IPS-15b (cell line): ENCODE data around the gene FSTL4.

Source experiments
- H3K27me3 ChIP-seq: one replicate; pipeline ENCODE4 v1.6.1; 2013; ENCODE audit warnings: low read length; ENCODE audit not compliant: control insufficient read depth, insufficient read depth
- H3K36me3 ChIP-seq: one replicate; pipeline ENCODE4 v1.6.1; 2013; ENCODE audit warnings: low read length; ENCODE audit not compliant: control insufficient read depth, insufficient read depth
- H3K4me1 ChIP-seq: one replicate; pipeline ENCODE4 v1.6.1; 2013; ENCODE audit warnings: mild to moderate bottlenecking, low read length; ENCODE audit not compliant: control insufficient read depth, insufficient read depth
- H3K4me3 ChIP-seq: one replicate; pipeline ENCODE4 v1.5.1; 2013; ENCODE audit warnings: low read depth, low read length
- H3K9ac ChIP-seq: one replicate; pipeline ENCODE4 v1.6.1; 2013; ENCODE audit warnings: low read depth, mild to moderate bottlenecking, low read length
- H3K9me3 ChIP-seq: one replicate; pipeline ENCODE4 v1.6.1; 2013; ENCODE audit warnings: mild to moderate bottlenecking, low read length; ENCODE audit not compliant: control insufficient read depth, insufficient read depth

FSTL4 gene

GRCh38 chr5:133372293-133372937 lies 239.9 kb downstream of the FSTL4 start:
- Histone ChIP-seq H3K27me3 (no peaks in the 10 kb centered on the region), H3K9me3 (peaks cover 6% of the 10 kb centered on the region), H3K9ac (no peak overlapping the region), H3K4me1 (peaks cover 2% of the 10 kb centered on the region), H3K36me3 (no peaks in the 10 kb centered on the region), H3K4me3 (no peak overlapping the region)

GRCh38 chr5:133371371-133372155 lies 240.8 kb downstream of the FSTL4 start:
- H3K9me3 ChIP-seq, result no peaks in the 10 kb centered on the region
- no peaks in the 10 kb centered on the region for H3K36me3 ChIP-seq
- H3K4me3 ChIP-seq, result no peak overlapping the region
- H3K4me1 ChIP-seq, result peaks cover 2% of the 10 kb centered on the region
- no peak overlapping the region for H3K9ac ChIP-seq
- no peaks in the 10 kb centered on the region for H3K27me3 ChIP-seq

- H3K4me1 ChIP-seq, result peaks cover 2% of the 10 kb centered on the region
- H3K9ac ChIP-seq, result no peak overlapping the region
- no peak overlapping the region for H3K4me3 ChIP-seq
- H3K27me3 ChIP-seq, result no peaks in the 10 kb centered on the region
- H3K9me3 ChIP-seq, result no peaks in the 10 kb centered on the region
- H3K36me3 ChIP-seq, result no peaks in the 10 kb centered on the region
Measured at GRCh38 chr5:133370904-133371303, 241.4 kb downstream of the FSTL4 start.

- H3K9ac ChIP-seq, result no peak overlapping the region
- H3K4me1 ChIP-seq, result peaks cover 2% of the 10 kb centered on the region
- H3K4me3 ChIP-seq, result no peak overlapping the region
- H3K9me3 ChIP-seq, result no peaks in the 10 kb centered on the region
- H3K27me3 ChIP-seq, result no peaks in the 10 kb centered on the region
- H3K36me3 ChIP-seq, result no peaks in the 10 kb centered on the region
Measured at GRCh38 chr5:133370036-133370831, 242.1 kb downstream of the FSTL4 start.

- Histone ChIP-seq H3K9ac (no peak overlapping the region), H3K36me3 (no peaks in the 10 kb centered on the region), H3K4me3 (no peak overlapping the region), H3K27me3 (no peaks in the 10 kb centered on the region), H3K4me1 (peaks cover 9% of the 10 kb centered on the region), H3K9me3 (no peaks in the 10 kb centered on the region)
Measured at GRCh38 chr5:133368916-133369783, 243.2 kb downstream of the FSTL4 start.

GRCh38 chr5:133367984-133368383 lies 244.4 kb downstream of the FSTL4 start:
- peaks cover 9% of the 10 kb centered on the region for H3K4me1 ChIP-seq
- H3K9ac ChIP-seq, result no peak overlapping the region
- no peaks in the 10 kb centered on the region for H3K36me3 ChIP-seq
- no peak overlapping the region for H3K4me3 ChIP-seq
- no peaks in the 10 kb centered on the region for H3K9me3 ChIP-seq
- no peaks in the 10 kb centered on the region for H3K27me3 ChIP-seq

GRCh38 chr5:133367071-133367786 lies 245.1 kb downstream of the FSTL4 start:
- H3K9ac ChIP-seq, result no peak overlapping the region
- no peak overlapping the region for H3K4me3 ChIP-seq
- no peaks in the 10 kb centered on the region for H3K9me3 ChIP-seq
- no peaks in the 10 kb centered on the region for H3K36me3 ChIP-seq
- H3K4me1 ChIP-seq, result peaks cover 7% of the 10 kb centered on the region
- no peaks in the 10 kb centered on the region for H3K27me3 ChIP-seq

- Histone ChIP-seq H3K9ac (no peak overlapping the region), H3K4me3 (no peak overlapping the region), H3K27me3 (no peaks in the 10 kb centered on the region), H3K9me3 (no peaks in the 10 kb centered on the region), H3K36me3 (no peaks in the 10 kb centered on the region), H3K4me1 (peaks cover 7% of the 10 kb centered on the region)
Measured at GRCh38 chr5:133366438-133366837, 245.9 kb downstream of the FSTL4 start.

GRCh38 chr5:133365738-133366137 lies 246.6 kb downstream of the FSTL4 start:
- H3K9me3 ChIP-seq, result no peaks in the 10 kb centered on the region
- no peak overlapping the region for H3K9ac ChIP-seq
- no peaks in the 10 kb centered on the region for H3K36me3 ChIP-seq
- H3K4me3 ChIP-seq, result no peak overlapping the region
- no peaks in the 10 kb centered on the region for H3K27me3 ChIP-seq
- H3K4me1 ChIP-seq, result peaks cover 10% of the 10 kb centered on the region

- H3K4me3 ChIP-seq, result no peak overlapping the region
- H3K36me3 ChIP-seq, result no peaks in the 10 kb centered on the region
- no peak overlapping the region for H3K9ac ChIP-seq
- H3K27me3 ChIP-seq, result no peaks in the 10 kb centered on the region
- H3K4me1 ChIP-seq, result peaks cover 10% of the 10 kb centered on the region
- no peaks in the 10 kb centered on the region for H3K9me3 ChIP-seq
Measured at GRCh38 chr5:133364936-133365707, 247.2 kb downstream of the FSTL4 start.
